SK-N-SH (cell line): ENCODE measurements around the gene DLX4. TPM values are rescaled to one million over a fixed set of nuclear protein-coding genes. Genes with fewer than 3 reads are reported as not detected.

Experiments
- CTCF ChIA-PET: fragments of 300-600, 350-600 bp; formaldehyde crosslinking; extraction: SDS; loops from one replicate; lab custom pipeline; 2021; lab: Yijun Ruan, JAX
- POLR2A ChIA-PET: fragments of 350-600 bp; sonication (Branson Sonifier 250); formaldehyde crosslinking; extraction: SDS; loops from one replicate; lab custom pipeline; 2020; ENCODE audit warnings: antibody characterized with exemption, inconsistent platforms; lab: Yijun Ruan, JAX
- DNase-seq: peaks from one replicate; pipeline ENCODE4 v3.0.0; 2012
- H2AFZ ChIP-seq: fragments of 200-600 bp; sonication (generic); 2 replicates; pipeline ENCODE4 v1.8.1; 2016; ENCODE audit warnings: antibody characterized with exemption, mild to moderate bottlenecking, low read depth
- H3F3A ChIP-seq: fragments of 200-600 bp; sonication (generic); replicated peaks from 2 replicates; pipeline ENCODE3; 2016; ENCODE audit warnings: antibody characterized with exemption, mild to moderate bottlenecking; ENCODE audit not compliant: insufficient read depth
- H3K27ac ChIP-seq, 2 experiments: fragments of 200-500 bp in 1 of 2; fragments of 200-600 bp in 1 of 2; sonication (Bioruptor generic) in 1 of 2; sonication (generic), shearing (Covaris generic) in 1 of 2; 2 replicates each; pipeline versions ENCODE4 v1.5.1 to v1.6.1; 2014 to 2016; ENCODE audit warnings: low read depth in 2 of 2, inconsistent platforms in 1 of 2, low read length in 1 of 2, mild to moderate bottlenecking in 1 of 2, mixed read lengths in 1 of 2
- H3K27me3 ChIP-seq: fragments of 200-600 bp; sonication (generic), shearing (Covaris generic); 2 replicates; pipeline ENCODE4 v1.6.1; 2016; ENCODE audit warnings: mixed run types; ENCODE audit not compliant: insufficient read depth
- H3K36me3 ChIP-seq, 2 experiments: fragments of 200-500 bp in 1 of 2; fragments of 200-600 bp in 1 of 2; sonication (Bioruptor generic) in 1 of 2; sonication (generic) in 1 of 2; replicated peaks in 1 of 2; 2 replicates each; pipeline versions ENCODE3 to v1.5.1; 2014 to 2016; ENCODE audit warnings: low read length in 1 of 2, mild to moderate bottlenecking in 1 of 2; ENCODE audit not compliant: insufficient read depth in 2 of 2, control insufficient read depth in 1 of 2
- H3K4me1 ChIP-seq, 2 experiments: fragments of 200-500 bp in 1 of 2; fragments of 200-600 bp in 1 of 2; sonication (Bioruptor generic) in 1 of 2; sonication (generic), shearing (Covaris generic) in 1 of 2; 2 replicates each; pipeline versions ENCODE4 v1.5.1 to v1.6.1; 2014 to 2016; ENCODE audit warnings: low read depth in 1 of 2, low read length in 1 of 2, mixed run types in 1 of 2; ENCODE audit not compliant: insufficient read depth in 2 of 2, control insufficient read depth in 1 of 2
- H3K4me2 ChIP-seq: fragments of 200-600 bp; sonication (generic), shearing (Covaris generic); 2 replicates; pipeline ENCODE4 v1.6.1; 2017; ENCODE audit warnings: mixed run types
- H3K4me3 ChIP-seq, 2 experiments: fragments of 200-500 bp in 1 of 2; fragments of 200-600 bp in 1 of 2; sonication (Bioruptor generic) in 1 of 2; sonication (generic), shearing (Covaris generic) in 1 of 2; 2 replicates each; pipeline versions ENCODE4 v1.5.1 to v1.8.1; 2014 to 2016; ENCODE audit warnings: low read depth in 2 of 2, inconsistent platforms in 1 of 2, low read length in 1 of 2, mild to moderate bottlenecking in 1 of 2, mixed read lengths in 1 of 2, moderate library complexity in 1 of 2
- H3K79me2 ChIP-seq: fragments of 200-600 bp; sonication (generic); 2 replicates; pipeline ENCODE4 v1.8.1; 2017; ENCODE audit warnings: mild to moderate bottlenecking; ENCODE audit not compliant: insufficient read depth
- H3K9ac ChIP-seq: fragments of 200-600 bp; sonication (generic); 2 replicates; pipeline ENCODE4 v1.6.1; 2017; ENCODE audit warnings: mixed run types
- H3K9me2 ChIP-seq: fragments of 200-600 bp; sonication (generic); 2 replicates; pipeline ENCODE4 v1.6.1; 2017; ENCODE audit warnings: mixed run types
- H3K9me3 ChIP-seq: fragments of 200-600 bp; sonication (generic); 2 replicates; pipeline ENCODE4 v1.6.1; 2017; ENCODE audit warnings: mixed run types, mild to moderate bottlenecking, moderate library complexity
- H4K20me1 ChIP-seq: fragments of 200-600 bp; sonication (generic); 2 replicates; pipeline ENCODE4 v1.6.1; 2017; ENCODE audit warnings: mild to moderate bottlenecking, mixed run types; ENCODE audit not compliant: insufficient read depth
- FOSL2 ChIP-seq: IDR thresholded peaks from 2 replicates; pipeline ENCODE4 v1.4.0; 2012; ENCODE audit warnings: low read depth, mild to moderate bottlenecking, moderate library complexity, borderline replicate concordance
- FOXM1 ChIP-seq: IDR thresholded peaks from 2 replicates; pipeline ENCODE4 v1.4.0; 2012; ENCODE audit warnings: low read depth, mild to moderate bottlenecking
- GATA2 ChIP-seq: sonication (generic); formaldehyde crosslinking; IDR thresholded peaks from 2 replicates; pipeline ENCODE4 v1.5.0; 2020; ENCODE audit warnings: mild to moderate bottlenecking, missing genetic modification reagents
- IRF3 ChIP-seq: fragments of 150-350 bp; IDR thresholded peaks from 2 replicates; pipeline ENCODE4 v1.6.1; 2016; ENCODE audit warnings: mild to moderate bottlenecking, low read depth, low read length
- MEF2A ChIP-seq: IDR thresholded peaks from 2 replicates; pipeline ENCODE4 v1.4.0; 2012; ENCODE audit warnings: low read depth, borderline replicate concordance
- MXI1 ChIP-seq: IDR thresholded peaks from 2 replicates; pipeline ENCODE4 v1.6.1; 2012; ENCODE audit warnings: mild to moderate bottlenecking, low read depth, low read length, improper control_type of control experiment
- NRF1 ChIP-seq: IDR thresholded peaks from 2 replicates; pipeline ENCODE4 v1.6.1; 2012; ENCODE audit warnings: low read depth, mild to moderate bottlenecking, low read length
- RCOR1 ChIP-seq: fragments of 150-350 bp; IDR thresholded peaks from 2 replicates; pipeline ENCODE4 v1.6.1; 2017; ENCODE audit warnings: antibody characterized with exemption, low read length
- TAF1 ChIP-seq: IDR thresholded peaks from 2 replicates; pipeline ENCODE4 v1.6.1; 2012; ENCODE audit warnings: low read depth, mild to moderate bottlenecking, low read length, moderate library complexity, borderline replicate concordance
- TEAD4 ChIP-seq: IDR thresholded peaks from 2 replicates; pipeline ENCODE4 v1.4.0; 2012; ENCODE audit warnings: mild to moderate bottlenecking, borderline replicate concordance; ENCODE audit not compliant: insufficient read depth
- WGBS: methylation state at CpG from one replicate; pipeline ENCODE4 v1.1.6; 2017; ENCODE audit warnings: low lambda C conversion rate; 5-methylcytosine and 5-hydroxymethylcytosine counted together
- polyA plus RNA-seq, 3 experiments: library from polyadenylated mRNA; depleted of rRNA; stranded (reverse); fragments of >200 nt; gene quantifications; 2 replicates each; pipeline ENCODE4 v1.2.3, GENCODE V29; 2012
- TF ChIP-seq, protein P1 (sequence below): IDR thresholded peaks from 2 replicates; pipeline ENCODE4 v1.4.0; 2012; ENCODE audit warnings: low read depth

Gene DLX4
- polyA plus RNA-seq, 1 of the 3 experiments (the other 2 are of a cell fraction) = 0.10 TPM

GRCh38 chr17:49957350-49957749 lies 11.6 kb upstream of the DLX4 start:
- TF ChIP-seq FOXM1 (no peak), MEF2A (no peak), NRF1 (no peak), GATA2 (CRISPR knock-in tag) (no peak), IRF3 (no peak)
- TF ChIP-seq, protein P1, sequence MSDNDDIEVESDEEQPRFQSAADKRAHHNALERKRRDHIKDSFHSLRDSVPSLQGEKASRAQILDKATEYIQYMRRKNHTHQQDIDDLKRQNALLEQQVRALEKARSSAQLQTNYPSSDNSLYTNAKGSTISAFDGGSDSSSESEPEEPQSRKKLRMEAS = no peak
- no peak overlapping the region for H3K27ac ChIP-seq

DNA sequence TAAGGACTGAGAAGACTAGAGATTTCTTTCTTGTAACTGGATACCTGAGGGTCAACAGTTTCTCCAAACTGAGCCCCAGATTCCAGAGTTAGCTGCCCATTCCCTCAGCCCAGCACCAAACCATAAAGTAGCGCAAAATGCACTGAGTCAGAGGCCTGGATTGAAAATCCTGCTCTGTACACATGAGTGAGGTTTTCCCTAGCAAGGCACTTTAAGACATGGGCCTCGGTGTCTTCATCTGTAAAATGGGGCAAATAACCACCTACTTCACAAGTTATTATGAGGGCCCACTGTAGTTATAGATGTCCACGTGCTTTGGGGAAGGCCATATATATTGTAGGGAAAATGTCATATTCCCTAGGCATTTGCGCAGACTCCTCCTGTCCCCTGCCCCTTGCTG lies 10.3 kb upstream of the DLX4 start:
- ChIA-PET POLR2A (no interaction called here), CTCF (interaction anchor here (1.0 to 55.0 kb wide), 3 partner anchors 34 to 78 kb away, joined by 3 to 1225 read pairs (median 4); partner anchors contain the start of gene DLX3)
- no peak overlapping the region for H2AFZ ChIP-seq
- no peak overlapping the region for H3K27ac ChIP-seq
- 60% methylated on average over 4 of the region's 4 CpGs for WGBS
- peaks cover 87% of the 10 kb centered on the region for H3K27me3 ChIP-seq
- H3F3A ChIP-seq = no peaks in the 10 kb centered on the region
- H3K36me3 ChIP-seq = no peaks in the 10 kb centered on the region
- H3K4me3 ChIP-seq = no peak overlapping the region
- TF ChIP-seq FOSL2 (no peak), TAF1 (no peak), NRF1 (no peak), MXI1 (no peak), RCOR1 (no peak), TEAD4 (no peak)
- TF ChIP-seq, protein P1 = no peak
- no peak for DNase-seq
- H3K9me3 ChIP-seq = no peaks in the 10 kb centered on the region
- no peaks in the 10 kb centered on the region for H3K4me1 ChIP-seq
- no peak overlapping the region for H3K9ac ChIP-seq
- H4K20me1 ChIP-seq = no peaks in the 10 kb centered on the region
- H3K79me2 ChIP-seq = no peaks in the 10 kb centered on the region
- no peaks in the 10 kb centered on the region for H3K9me2 ChIP-seq
- H3K4me2 ChIP-seq = no peak overlapping the region

More at GRCh38 chr17:49957350-49957749, 11.6 kb upstream of the DLX4 start:
- Histone ChIP-seq H3K4me2 (no peak overlapping the region), H3K36me3 (no peaks in the 10 kb centered on the region), H4K20me1 (peaks cover 6% of the 10 kb centered on the region; the same call in 1 of the 2 replicates), H3K4me3 (no peak overlapping the region), H3K9me3 (no peaks in the 10 kb centered on the region), H3K9me2 (no peaks in the 10 kb centered on the region), H3K9ac (no peak overlapping the region), H3F3A (no peaks in the 10 kb centered on the region), H3K79me2 (no peaks in the 10 kb centered on the region), H3K27me3 (peaks cover 85% of the 10 kb centered on the region), H2AFZ (no peak overlapping the region), H3K4me1 (no peaks in the 10 kb centered on the region)
- CTCF ChIA-PET = interaction anchor here (1.0 to 55.0 kb wide), 9 partner anchors 9 to 137 kb away, joined by 3 to 1225 read pairs (median 4); partner anchors contain the start of gene DLX3
- POLR2A ChIA-PET = no interaction called here
- no peak for DNase-seq
- WGBS = 40% methylated on average over 3 of the region's 3 CpGs
